GM13977 (cell line): ENCODE measurements around the gene POU2AF3.
"Not testable (repeated sequence)": the region's sequence is repeated elsewhere in the genome, so short reads cannot be mapped to it uniquely, and the experiment has no call there.

Experiments used
- DNase-seq: peaks from one replicate; pipeline ENCODE4 v3.0.0; 2012; ENCODE audit warnings: low spot score
- CTCF ChIP-seq: IDR thresholded peaks from 2 replicates; pipeline ENCODE4 v1.5.1; 2012; ENCODE audit warnings: mild to moderate bottlenecking, control low read depth; ENCODE audit not compliant: insufficient read depth; ENCODE audit errors: extremely low read depth, missing control alignments
- in situ Hi-C: fragments of 300-500 bp; cut with MboI; formaldehyde crosslinking; loops from one replicate; pipeline ENCODE4 v1.12.0; 2022; ENCODE audit warnings: low sequenced_read_pairs, low pct_unique_long_range_greater_than_20kb, mixed read lengths, inconsistent platforms; ENCODE audit not compliant: unreplicated experiment

POU2AF3 gene

GRCh38 chr11:111264646-111265045 is 33.7 kb upstream of the POU2AF3 start:
- no peak for TF ChIP-seq CTCF
- no peak for DNase-seq
- in situ Hi-C loops: no loop called here

DNA sequence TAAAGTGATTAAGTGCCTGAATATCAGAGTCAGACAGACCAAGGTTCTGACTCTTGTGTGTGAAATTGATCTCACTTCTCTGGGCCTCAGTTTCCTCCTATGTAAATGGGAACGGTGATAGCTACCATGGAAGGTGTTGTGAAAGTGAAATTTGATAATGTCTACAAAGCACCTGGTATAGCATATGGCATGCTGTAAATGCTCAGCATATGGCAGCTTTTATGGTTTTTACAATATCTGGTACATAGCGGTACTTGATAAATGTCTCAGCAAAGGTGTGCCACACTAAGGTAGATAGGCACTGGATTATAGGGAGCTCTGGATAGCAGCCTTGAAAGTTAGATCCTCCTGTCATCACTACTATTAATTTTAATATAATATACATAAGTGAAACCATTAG is 32.9 kb upstream of the POU2AF3 start:
- TF ChIP-seq CTCF: no peak
- in situ Hi-C loops: no loop called here
- no peak for DNase-seq

GRCh38 chr11:111268303-111268702 is 30.0 kb upstream of the POU2AF3 start:
- DNase-seq, in situ Hi-C loops: not testable (repeated sequence)

DNA sequence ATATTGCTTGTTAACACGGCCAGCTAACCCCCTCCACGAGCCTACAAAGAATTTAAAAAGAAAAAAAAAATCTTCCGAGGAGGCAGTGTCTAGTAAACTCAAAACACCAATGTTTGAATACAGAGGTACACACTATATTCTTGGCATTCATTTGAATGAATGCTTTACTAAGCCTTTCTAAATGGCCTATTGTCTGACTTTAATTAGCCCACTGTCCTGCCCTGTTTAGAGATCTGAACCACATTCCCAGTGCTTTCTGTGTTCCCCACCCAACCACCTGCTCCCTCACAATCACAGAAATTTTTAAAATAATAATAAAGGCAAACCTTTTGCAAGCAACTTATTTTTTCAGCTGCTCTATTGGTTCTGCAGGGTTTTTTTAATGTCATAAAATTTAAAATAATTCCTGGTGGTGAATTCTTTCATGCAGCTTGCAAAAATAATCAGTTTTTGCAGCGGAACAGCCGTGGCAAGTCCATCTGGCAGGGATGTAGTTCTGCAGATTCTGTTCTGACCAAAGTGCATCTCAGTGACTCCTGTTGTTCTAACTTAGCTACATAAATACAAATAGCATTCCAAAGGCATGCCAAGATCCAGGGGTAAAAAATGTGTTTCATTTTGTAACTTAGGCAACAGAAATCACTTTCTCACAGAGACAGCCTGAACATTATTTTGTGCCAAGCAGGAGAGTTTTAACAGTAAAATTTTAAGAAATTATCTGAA is 29.0 kb upstream of the POU2AF3 start:
- DNase-seq: no peak
- no peak for TF ChIP-seq CTCF
- in situ Hi-C loops: no loop called here

DNA sequence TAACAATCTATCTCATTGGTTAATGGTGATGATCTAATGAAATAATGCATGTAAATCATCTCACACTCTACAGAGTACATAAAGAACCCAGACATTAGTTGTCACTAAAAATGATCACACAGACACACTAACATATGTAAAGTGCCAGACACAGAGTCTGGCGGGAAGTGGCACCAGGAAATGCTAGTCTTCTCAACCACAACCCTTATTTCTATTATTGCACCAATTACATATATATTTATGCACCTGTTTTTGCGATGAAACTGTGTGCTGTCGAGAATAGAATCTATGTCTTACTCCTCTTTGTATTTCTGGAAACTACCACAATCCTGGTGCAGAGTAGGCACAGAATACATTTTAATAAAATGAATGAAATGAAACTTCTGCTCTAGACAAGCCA is 25.9 kb upstream of the POU2AF3 start:
- in situ Hi-C loops: no loop called here
- no peak for DNase-seq
- TF ChIP-seq CTCF: no peak

DNA sequence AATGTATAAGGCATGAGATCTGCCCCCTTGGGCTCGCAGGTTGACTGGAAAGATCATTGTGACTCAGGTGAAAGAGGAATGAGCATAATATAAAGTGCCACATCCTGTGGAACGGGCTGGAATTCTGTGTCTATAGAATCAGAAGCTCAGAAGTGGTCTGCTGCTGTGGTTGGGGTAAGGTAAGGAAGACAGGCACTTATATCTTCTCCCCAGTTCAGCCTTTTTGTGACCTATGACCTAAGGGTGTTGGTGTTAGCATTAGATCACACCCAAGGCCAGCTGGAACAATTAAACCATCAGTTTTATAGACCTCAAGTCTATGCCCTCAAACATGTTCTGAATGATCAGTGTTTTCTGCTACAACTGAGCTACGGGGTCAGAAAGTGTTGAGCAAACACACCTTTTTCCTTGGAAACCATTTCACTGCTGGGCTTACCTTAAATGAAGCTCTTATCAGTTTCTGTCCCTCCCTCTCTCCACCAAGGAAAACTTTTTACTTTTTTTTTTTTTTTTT is 15.7 kb upstream of the POU2AF3 start:
- in situ Hi-C loops: loop anchor here (5.0 kb wide), 1 partner anchor 145 kb away; no protein-coding TSS in a partner anchor
- no peak for TF ChIP-seq CTCF
- DNase-seq: no peak

DNA sequence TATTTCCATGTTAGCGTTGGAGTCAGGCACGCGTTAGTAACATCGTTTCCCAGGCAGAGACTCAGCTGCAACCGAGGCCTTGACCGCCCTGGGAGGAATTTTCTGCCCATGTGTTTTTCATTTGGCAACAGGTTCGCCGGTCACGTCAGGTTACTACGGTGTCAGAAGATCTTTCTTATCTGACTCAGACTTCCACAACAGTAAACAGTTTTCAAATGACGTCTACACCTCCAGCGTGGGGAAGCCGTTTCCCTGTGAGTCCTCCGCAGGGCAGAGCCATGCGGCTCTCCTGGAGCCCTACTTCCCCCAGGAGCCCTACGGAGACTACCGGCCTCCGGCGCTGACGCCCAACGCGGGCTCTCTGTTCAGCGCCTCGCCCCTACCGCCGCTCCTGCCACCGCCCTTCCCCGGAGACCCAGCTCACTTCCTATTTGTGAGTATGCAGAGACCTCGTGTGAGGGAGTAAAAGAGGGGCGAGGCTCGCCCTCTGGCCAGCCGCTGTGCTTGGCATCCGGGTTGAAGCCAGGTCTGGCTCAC is 14.3 kb upstream of the POU2AF3 start:
- in situ Hi-C loops: loop anchor here (5.0 kb wide), 1 partner anchor 143 kb away; no protein-coding TSS in a partner anchor
- TF ChIP-seq CTCF: no peak
- DNase-seq: no peak
